KMS-11 (cell line): ENCODE measurements around the gene ACSL6.

Experiments used
- H2AFZ ChIP-seq: fragments of 200-600 bp; sonication (generic); 2 replicates; pipeline ENCODE4 v1.6.1; 2016; ENCODE audit warnings: antibody characterized with exemption, mixed run types, low read depth
- H3K27ac ChIP-seq: fragments of 200-600 bp; sonication (generic); 2 replicates; pipeline ENCODE4 v1.6.1; 2016; ENCODE audit warnings: mild to moderate bottlenecking, mixed run types
- H3K27me3 ChIP-seq: fragments of 200-600 bp; sonication (generic); 2 replicates; pipeline ENCODE4 v1.6.1; 2017; ENCODE audit warnings: mild to moderate bottlenecking, low read depth, mixed run types, moderate library complexity; ENCODE audit not compliant: insufficient read depth
- H3K36me3 ChIP-seq: fragments of 200-600 bp; sonication (generic); 2 replicates; pipeline ENCODE4 v1.6.1; 2017; ENCODE audit warnings: mild to moderate bottlenecking, mixed run types; ENCODE audit not compliant: insufficient read depth
- H3K4me1 ChIP-seq: fragments of 200-600 bp; sonication (generic); 2 replicates; pipeline ENCODE4 v1.6.1; 2016; ENCODE audit warnings: mild to moderate bottlenecking, low read depth, mixed run types; ENCODE audit not compliant: poor library complexity, severe bottlenecking
- H3K4me2 ChIP-seq: fragments of 200-600 bp; sonication (generic); 2 replicates; pipeline ENCODE4 v1.7.0; 2016; ENCODE audit warnings: mild to moderate bottlenecking, mixed run types
- H3K4me3 ChIP-seq: fragments of 200-600 bp; sonication (generic); IDR thresholded peaks from 2 replicates; pipeline ENCODE4 v1.6.1; 2017; ENCODE audit warnings: low read depth, low read length, mixed read lengths; ENCODE audit not compliant: insufficient read depth
- H3K79me2 ChIP-seq: fragments of 200-600 bp; sonication (generic); 2 replicates; pipeline ENCODE4 v1.6.1; 2016; ENCODE audit warnings: low read depth, mixed run types; ENCODE audit not compliant: insufficient read depth
- H3K9ac ChIP-seq: fragments of 200-600 bp; sonication (generic); 2 replicates; pipeline ENCODE4 v1.6.1; 2016; ENCODE audit warnings: mild to moderate bottlenecking, mixed run types
- H4K20me1 ChIP-seq: fragments of 200-600 bp; sonication (generic); 2 replicates; pipeline ENCODE4 v1.6.1; 2016; ENCODE audit warnings: mild to moderate bottlenecking, mixed run types; ENCODE audit not compliant: insufficient read depth
- TF ChIP-seq, protein P1 (sequence below): fragments of 200-600 bp; sonication (generic); conservative IDR thresholded peaks from 2 replicates; pipeline ENCODE4 v1.6.1; 2017; ENCODE audit warnings: low read depth, mild to moderate bottlenecking, antibody characterized with exemption, low read length, moderate library complexity, mixed read lengths

ACSL6 gene

DNA sequence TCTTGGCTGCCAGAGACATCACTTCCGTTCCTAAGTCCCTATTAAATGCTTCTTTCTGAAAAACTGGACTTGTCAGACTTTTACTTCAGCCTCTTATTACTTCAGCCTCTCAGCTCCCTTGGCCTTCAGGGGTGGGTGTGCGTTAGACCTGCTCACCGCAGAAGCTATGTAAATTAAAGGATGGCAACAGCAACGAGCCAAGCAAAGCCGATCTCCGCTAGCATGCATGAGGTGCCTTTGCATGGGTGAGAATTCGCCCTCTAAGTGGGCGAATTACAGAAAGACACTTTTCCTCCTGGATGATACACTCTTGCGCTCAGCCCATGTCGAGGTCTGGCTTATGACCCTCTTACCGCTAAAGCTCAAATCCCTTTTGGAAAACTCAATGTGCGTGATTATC, 38.1 kb upstream of the ACSL6 start:
- TF ChIP-seq, protein P1, sequence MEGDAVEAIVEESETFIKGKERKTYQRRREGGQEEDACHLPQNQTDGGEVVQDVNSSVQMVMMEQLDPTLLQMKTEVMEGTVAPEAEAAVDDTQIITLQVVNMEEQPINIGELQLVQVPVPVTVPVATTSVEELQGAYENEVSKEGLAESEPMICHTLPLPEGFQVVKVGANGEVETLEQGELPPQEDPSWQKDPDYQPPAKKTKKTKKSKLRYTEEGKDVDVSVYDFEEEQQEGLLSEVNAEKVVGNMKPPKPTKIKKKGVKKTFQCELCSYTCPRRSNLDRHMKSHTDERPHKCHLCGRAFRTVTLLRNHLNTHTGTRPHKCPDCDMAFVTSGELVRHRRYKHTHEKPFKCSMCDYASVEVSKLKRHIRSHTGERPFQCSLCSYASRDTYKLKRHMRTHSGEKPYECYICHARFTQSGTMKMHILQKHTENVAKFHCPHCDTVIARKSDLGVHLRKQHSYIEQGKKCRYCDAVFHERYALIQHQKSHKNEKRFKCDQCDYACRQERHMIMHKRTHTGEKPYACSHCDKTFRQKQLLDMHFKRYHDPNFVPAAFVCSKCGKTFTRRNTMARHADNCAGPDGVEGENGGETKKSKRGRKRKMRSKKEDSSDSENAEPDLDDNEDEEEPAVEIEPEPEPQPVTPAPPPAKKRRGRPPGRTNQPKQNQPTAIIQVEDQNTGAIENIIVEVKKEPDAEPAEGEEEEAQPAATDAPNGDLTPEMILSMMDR: no peak
- H3K4me3 ChIP-seq: no peak overlapping the region
- H2AFZ ChIP-seq: no peak overlapping the region
- H3K27me3 ChIP-seq: no peaks in the 10 kb centered on the region
- no peaks in the 10 kb centered on the region for H3K4me1 ChIP-seq
- H4K20me1 ChIP-seq: no peaks in the 10 kb centered on the region
- no peaks in the 10 kb centered on the region for H3K36me3 ChIP-seq
- H3K27ac ChIP-seq: no peak overlapping the region
- no peaks in the 10 kb centered on the region for H3K79me2 ChIP-seq
- no peak overlapping the region for H3K9ac ChIP-seq
- no peak overlapping the region for H3K4me2 ChIP-seq

DNA sequence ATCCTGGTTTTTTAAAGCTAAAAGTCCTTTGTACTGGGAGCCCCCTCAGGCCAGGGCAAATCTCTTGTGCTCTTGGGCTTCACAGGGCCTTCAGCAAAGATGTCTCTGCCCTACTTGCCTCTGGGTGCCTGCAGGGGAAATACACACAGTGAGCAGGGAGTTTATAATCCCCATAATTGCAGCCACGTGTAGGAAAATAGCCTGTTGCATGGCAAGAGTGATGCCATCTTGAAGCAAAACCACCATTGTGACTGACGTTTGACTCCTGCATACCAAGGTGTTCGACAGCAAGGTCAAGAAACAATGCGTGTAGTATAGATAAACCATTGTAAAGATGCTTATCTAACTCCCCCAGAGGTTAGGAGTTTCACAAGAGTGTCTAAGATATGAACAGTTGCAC, 37.6 kb upstream of the ACSL6 start:
- H3K4me2 ChIP-seq: no peak overlapping the region
- TF ChIP-seq, protein P1: no peak
- no peak overlapping the region for H3K27ac ChIP-seq
- H3K36me3 ChIP-seq: no peaks in the 10 kb centered on the region
- H3K4me3 ChIP-seq: no peak overlapping the region
- H4K20me1 ChIP-seq: no peaks in the 10 kb centered on the region
- no peaks in the 10 kb centered on the region for H3K27me3 ChIP-seq
- H3K4me1 ChIP-seq: no peaks in the 10 kb centered on the region
- H3K9ac ChIP-seq: no peak overlapping the region
- H3K79me2 ChIP-seq: no peaks in the 10 kb centered on the region
- H2AFZ ChIP-seq: no peak overlapping the region

DNA sequence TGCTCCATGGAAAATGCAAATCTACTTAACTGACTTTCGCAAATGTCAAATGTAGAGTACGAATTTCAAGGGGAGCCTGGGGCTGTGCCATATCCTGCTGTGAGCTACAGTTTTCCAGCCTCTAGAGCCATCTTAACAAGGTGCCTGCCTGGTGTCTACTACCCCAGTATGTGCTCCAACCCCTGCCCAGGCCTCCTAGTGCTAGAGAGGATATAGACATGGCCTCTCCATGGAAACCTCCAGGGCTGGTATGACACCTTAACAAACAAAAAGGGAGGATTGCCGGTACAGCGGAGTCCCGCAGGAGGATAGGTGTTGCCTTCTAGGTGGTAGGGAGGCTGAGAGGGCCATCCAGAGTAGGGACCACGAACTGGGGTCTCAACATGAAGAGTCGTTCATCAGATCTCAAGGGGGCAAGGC, 35.4 kb upstream of the ACSL6 start:
- Histone ChIP-seq H3K9ac (no peak overlapping the region), H3K79me2 (no peaks in the 10 kb centered on the region), H3K4me2 (no peak overlapping the region), H3K27ac (no peak overlapping the region), H3K4me3 (no peak overlapping the region), H4K20me1 (no peaks in the 10 kb centered on the region), H3K4me1 (no peaks in the 10 kb centered on the region), H2AFZ (no peak overlapping the region), H3K27me3 (no peaks in the 10 kb centered on the region), H3K36me3 (no peaks in the 10 kb centered on the region)
- TF ChIP-seq, protein P1: no peak

DNA sequence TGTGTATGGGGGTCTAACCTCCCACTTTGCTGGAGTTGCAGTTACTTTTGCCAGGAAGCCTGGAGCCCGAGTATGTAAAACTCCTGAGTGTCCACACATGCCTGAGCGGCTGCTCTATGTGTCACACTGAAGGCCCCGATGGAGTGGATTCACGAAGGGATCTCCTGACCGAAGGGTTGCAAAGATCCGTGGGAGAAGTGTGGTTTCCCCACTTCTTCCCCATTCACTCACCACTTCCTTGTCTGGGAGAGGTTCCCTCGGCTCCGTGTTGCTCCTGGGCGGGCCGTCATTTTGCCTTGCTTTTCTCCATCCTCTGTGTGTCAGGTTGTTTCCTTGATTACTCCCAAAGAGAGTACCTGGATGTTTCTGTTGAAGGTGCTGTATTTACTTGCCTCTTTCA, 32.7 kb upstream of the ACSL6 start:
- H3K27ac ChIP-seq: no peak overlapping the region
- H3K4me1 ChIP-seq: no peaks in the 10 kb centered on the region
- H3K4me2 ChIP-seq: no peak overlapping the region
- TF ChIP-seq, protein P1: no peak
- H3K27me3 ChIP-seq: no peaks in the 10 kb centered on the region
- H3K9ac ChIP-seq: no peak overlapping the region
- no peaks in the 10 kb centered on the region for H4K20me1 ChIP-seq
- H3K4me3 ChIP-seq: no peak overlapping the region
- H2AFZ ChIP-seq: no peak overlapping the region
- H3K79me2 ChIP-seq: no peaks in the 10 kb centered on the region
- H3K36me3 ChIP-seq: no peaks in the 10 kb centered on the region

DNA sequence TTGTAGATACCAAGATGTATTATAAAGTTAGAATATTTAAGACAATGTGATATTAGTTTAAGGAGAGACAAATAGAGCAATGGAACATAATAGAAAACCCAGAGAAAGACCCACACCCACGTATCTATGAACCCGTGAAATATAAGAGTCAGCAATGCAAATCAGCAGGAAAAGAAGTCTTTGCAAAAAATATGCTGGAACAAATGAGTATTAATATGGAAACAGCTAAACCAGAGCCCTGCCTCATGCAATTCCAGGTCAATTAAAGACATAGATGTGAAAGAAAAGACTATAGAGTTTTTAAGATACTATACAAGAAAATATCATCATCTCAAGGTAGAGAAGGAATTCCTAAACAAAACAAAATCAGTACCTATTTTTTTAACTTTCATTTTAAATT, 25.9 kb upstream of the ACSL6 start:
- Histone ChIP-seq H3K4me3 (no peak overlapping the region), H3K9ac (no peak overlapping the region), H3K27ac (no peak overlapping the region), H4K20me1 (no peaks in the 10 kb centered on the region), H3K4me2 (no peak overlapping the region), H3K36me3 (no peaks in the 10 kb centered on the region), H2AFZ (no peak overlapping the region), H3K27me3 (no peaks in the 10 kb centered on the region), H3K79me2 (no peaks in the 10 kb centered on the region), H3K4me1 (no peaks in the 10 kb centered on the region)
- TF ChIP-seq, protein P1: no peak
